HG03469 (cell line): ENCODE data around the gene VIL1.

Experiments
- ATAC-seq: cut with Tn5 transposase; IDR thresholded peaks from one replicate; pipeline ENCODE4 v1.9.1; 2021; ENCODE audit warnings: mild to moderate bottlenecking, moderate library complexity, moderate number of reproducible peaks; ENCODE audit not compliant: unreplicated experiment

The VIL1 gene

DNA sequence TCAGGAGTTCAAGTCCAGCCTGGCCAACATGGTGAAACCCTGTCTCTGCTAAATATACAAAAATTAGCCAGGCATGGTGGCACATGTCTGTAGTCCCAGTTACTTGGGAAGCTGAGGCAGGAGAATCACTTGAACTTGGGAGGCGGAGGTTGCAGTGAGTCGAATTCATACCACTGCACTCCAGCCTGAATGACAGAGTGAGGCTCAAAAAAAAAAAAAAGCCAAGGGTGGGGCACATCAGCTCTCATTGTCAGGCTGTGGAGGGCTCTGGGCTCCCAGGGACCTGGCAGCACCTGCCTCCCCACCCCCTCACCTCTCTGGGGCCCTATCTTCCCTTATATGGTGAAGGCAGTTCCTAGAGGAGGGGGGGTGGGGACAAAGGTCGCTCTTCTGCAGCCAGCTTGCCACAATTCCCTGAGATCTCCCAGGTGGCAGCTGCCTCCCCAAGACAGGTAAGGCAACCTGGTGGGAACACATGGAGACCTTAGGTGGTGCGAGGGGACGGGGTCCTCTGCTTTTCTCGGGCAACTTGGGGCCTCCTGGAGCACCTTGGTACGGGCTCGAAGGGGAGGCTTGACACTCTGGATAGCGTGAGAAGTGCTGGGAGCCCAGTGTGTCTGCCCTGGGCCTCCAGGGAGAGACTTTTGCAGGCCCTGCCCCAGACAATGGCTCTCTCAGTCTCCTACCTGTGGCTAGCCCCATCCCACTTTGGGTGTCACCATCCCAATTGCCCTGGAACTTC, at the start of gene VIL1:
Gene VIL1 (plus strand): TSS at position 407 of the 742 bp plus-strand sequence. CDS start 4,656 bp downstream, outside the sequence.
- no peak for ATAC-seq

DNA sequence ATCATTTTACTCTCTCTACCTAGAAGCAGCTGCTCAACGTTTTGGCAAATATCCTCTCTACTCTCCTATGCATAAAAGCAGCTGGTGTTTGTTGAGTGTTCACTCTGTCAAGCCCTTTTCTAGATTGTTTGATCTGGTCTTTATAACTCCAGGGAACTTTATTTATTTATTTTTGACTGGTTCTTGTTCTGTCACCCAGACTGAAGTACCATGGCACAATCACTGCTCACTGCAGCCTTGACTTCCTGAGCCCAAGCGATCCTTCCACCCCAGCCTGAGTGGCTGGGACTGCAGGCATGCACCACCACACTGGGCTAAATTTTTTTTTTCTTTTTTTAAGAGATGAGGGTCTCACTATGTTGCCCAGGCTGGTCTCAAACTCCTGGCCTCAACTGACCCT, 49.6 kb upstream of the VIL1 start:
- no peak for ATAC-seq

GRCh38 chr2:218370410-218371063, 48.4 kb upstream of the VIL1 start:
- no peak for ATAC-seq

DNA sequence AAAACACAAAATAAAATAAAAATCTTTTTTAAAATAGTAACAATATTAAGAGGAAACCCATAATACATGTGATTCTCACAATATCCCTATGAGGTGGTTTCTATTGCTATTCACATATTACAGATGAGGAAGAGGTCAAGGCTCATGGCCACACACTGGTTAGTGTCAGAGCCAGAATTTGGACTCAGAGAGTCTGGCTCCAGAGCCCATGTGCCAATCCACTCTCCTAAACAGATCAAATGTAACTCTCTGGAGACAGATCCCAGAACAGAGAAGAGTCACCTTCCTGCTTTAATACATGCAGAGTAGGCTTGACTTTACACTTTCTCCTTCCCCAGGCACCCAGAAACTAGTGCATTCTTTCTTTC, 47.0 kb upstream of the VIL1 start:
- ATAC-seq, result no peak

DNA sequence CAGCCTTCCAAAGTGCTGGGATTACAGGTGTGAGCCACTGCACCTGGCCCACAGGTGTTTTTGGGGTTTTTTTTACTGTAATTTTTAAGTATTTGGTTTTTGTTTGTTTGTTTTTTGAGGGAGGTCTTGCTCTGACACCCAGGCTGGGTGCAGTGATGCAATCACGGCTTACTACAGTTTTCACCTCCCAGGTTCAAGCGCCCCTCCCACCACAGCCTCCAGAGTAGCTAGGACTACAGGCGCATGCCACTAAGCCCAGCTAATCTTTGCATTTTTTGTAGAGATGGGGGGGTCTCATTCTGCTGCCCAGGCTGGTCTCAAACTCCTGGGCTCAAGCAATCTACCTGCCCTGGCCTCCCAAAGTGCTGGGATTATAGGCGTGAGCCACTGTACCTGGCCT, 44.1 kb upstream of the VIL1 start:
- no peak for ATAC-seq

- no peak for ATAC-seq
Measured at GRCh38 chr2:218375212-218375611, 43.7 kb upstream of the VIL1 start.

DNA sequence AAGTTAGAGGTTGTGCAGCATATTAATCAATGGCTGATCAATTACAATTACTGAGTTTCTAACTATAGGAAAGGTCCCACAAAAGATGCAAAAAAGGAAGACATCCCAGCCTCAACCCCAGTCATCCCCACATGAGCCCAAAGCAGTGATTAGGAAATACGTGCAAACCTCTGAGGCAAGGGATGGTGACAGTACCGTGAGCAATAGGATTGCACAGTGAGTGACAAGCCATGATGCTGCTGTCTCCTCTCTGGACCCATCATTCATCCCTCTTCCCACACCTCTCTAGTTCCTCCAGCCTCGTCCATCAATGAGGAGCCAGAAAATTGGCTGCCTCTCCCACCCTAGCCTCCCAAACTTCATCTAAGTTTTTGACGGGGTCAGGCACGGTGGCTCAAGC, 40.9 kb upstream of the VIL1 start:
- ATAC-seq, result no peak

DNA sequence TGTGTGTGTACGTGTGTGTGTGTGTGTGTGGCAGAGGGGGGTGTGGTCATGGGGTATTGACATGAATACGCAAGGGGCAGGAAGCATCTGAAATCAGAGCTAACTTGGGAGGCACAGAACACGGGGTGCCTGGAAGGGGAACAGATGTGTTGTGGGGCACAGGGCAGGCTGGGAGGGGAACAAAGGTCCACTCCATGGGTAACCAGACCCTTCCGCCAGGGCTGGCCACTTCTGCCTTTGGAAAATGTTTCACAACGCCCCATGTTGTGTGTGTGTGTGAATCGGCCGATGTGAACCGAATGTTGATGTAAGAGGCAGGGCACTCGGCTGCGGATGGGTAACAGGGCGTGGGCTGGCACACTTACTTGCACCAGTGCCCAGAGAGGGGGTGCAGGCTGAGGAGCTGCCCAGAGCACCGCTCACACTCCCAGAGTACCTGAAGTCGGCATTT, 37.0 kb upstream of the VIL1 start, which contains the start of gene SLC11A1:
Gene SLC11A1 (plus strand): TSS at position 358 of the 451 bp plus-strand sequence. CDS start 96 bp downstream, outside the sequence.
- ATAC-seq, result no peak

DNA sequence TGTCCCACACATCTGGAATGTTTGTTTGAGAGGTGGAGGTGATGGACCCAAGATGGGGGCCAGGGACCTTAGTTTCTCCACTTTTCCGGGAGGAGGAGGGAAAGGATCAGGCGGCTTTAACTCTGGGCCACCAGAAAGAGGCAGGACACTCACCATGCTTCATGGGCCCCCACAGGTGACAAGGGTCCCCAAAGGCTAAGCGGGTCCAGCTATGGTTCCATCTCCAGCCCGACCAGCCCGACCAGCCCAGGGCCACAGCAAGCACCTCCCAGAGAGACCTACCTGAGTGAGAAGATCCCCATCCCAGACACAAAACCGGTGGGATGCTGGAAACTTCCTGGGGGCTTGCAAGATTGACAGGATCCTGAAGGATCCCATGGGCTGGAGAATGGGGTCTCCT, 36.1 kb upstream of the VIL1 start:
- ATAC-seq, result no peak

DNA sequence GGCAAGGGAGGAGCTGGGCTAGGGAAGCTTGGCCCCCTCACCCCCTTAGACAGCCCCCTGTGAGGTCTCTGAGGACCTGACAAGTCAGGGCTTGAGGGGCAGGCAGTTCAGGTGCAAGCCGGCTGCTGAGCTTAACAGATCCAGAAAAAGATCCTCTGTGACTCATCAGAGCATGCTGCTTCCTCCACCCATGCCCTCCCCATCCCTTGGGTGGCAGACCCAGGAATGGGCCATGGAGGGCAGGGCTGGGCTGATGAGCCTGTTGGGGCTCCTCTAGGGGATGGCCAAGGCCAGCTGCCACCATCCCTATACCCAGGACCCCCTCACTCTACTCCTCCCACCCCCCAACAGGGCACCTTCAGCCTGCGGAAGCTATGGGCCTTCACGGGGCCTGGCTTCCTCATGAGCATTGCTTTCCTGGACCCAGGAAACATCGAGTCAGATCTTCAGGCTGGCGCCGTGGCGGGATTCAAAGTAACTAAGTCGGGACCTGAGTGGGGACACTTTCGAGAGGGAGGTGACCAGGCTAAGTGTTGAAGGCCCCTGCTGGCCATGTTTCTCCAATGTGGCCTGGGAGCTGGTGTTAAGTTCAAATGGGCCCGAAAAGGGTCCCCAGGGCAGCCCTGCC, 34.9 kb upstream of the VIL1 start:
- ATAC-seq, result no peak

DNA sequence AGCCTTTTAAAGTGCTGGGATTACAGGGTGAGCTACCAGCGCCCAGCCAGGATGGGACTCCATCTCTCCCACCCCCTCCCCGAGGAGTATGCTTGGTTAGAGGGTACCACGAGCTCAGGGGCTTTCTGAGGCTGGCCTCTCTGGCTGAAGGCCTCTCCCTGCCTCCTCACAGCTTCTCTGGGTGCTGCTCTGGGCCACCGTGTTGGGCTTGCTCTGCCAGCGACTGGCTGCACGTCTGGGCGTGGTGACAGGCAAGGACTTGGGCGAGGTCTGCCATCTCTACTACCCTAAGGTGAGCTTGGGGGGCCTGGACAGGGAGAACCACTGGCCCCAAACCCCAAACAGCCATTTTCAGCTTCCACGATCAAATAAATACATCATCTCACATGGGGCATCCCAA, 33.9 kb upstream of the VIL1 start:
- ATAC-seq, result no peak

DNA sequence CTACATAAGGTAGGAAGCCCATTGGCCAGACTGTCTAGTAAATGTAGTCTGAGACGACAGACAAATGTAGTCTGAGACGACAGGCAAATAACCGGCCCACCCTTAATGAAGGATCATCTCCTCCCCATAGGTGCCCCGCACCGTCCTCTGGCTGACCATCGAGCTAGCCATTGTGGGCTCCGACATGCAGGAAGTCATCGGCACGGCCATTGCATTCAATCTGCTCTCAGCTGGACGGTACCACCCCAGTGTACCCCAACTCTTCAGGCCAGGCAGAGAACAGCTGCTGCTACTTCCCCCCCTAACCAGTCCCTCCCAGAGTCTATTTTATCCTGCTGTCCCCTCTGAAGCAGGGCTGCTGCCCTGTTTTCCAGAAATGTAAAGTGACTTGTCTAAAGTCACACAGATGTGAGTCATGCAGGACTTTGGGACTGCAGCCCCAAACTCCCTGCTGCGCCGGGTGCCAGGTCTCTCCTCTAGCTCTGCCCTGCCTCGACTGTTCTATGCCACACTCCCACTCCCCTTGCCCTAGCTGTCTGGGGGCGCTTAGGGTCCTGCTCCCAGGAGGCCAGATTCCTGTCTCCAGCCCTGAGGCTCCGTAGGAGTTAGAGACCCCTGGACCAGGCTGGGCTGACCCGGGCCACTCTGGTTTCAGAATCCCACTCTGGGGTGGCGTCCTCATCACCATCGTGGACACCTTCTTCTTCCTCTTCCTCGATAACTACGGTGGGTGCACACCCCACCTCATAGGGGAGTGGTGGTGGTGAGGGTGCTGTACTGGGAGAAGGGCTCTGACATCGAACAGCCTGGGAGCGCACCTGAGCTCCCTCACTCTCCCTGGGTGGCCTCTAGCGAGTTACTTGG, 32.2 kb upstream of the VIL1 start:
- ATAC-seq, result no peak

DNA sequence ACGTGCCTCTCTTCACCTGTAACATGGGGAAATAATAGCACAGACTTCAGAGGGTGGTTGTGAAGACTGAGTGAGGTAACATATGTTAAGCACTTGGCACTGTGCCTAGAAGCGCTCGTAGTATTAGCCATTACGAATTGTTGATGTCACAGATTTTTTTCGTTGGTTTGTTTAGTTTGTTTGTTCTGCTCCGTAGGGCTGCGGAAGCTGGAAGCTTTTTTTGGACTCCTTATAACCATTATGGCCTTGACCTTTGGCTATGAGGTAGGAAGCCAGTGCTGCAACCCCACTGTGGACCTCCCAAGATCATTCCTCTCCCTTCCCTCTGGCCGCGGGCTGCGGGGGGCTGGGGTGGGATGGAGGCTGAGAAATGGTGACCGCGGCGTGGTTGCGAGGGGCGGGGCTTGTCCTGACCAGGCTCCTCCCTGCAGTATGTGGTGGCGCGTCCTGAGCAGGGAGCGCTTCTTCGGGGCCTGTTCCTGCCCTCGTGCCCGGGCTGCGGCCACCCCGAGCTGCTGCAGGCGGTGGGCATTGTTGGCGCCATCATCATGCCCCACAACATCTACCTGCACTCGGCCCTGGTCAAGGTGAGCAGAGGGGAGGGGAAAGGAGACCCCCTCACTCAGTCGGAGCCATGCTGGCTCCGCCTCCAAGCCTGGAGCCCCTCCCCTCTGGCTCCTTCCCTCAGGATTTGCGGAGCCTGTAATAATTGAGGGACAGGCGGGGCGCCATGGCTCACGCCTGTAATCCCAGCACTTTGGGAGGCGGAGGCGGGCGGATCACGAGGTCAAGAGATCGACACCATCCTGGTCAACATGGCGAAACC, 31.3 kb upstream of the VIL1 start:
- no peak for ATAC-seq

DNA sequence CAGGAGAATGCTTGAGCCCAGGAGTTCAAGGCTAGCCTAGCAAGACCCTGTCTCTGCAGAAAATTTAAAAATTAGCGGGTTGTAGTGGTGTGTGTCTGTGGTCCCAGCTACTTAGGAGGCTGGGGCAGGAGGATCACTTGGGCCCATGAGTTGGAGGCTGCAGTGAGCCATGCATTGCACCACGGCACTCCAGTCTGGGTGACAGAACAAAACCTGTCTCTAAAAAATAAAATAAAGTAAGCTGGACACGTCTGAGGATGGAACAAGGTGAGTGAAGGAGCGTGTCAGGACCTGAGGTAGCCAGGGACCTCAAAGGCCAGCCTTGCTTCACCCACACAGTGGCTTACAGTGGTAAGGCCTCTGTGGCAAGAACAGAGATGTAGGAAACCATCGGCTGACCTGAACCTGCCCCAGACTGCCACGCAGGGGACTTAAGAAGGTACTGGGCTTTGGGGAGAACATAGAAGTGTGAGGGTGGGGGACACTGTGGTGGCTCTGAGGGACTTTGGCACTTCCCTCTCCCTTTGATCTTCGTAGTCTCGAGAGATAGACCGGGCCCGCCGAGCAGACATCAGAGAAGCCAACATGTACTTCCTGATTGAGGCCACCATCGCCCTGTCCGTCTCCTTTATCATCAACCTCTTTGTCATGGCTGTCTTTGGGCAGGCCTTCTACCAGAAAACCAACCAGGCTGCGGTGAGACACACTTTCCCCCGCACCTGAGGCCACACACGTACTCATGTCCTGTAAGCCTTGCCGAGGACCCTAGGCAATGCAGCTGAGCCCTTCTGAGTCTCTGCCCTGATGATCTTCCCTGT, 29.4 kb upstream of the VIL1 start:
- no peak for ATAC-seq

GRCh38 chr2:218391202-218391601, 27.7 kb upstream of the VIL1 start:
- ATAC-seq, result no peak

- ATAC-seq, result no peak
Measured at GRCh38 chr2:218392459-218392858, 26.5 kb upstream of the VIL1 start.

GRCh38 chr2:218392891-218393462, 25.9 kb upstream of the VIL1 start:
- ATAC-seq, result no peak

DNA sequence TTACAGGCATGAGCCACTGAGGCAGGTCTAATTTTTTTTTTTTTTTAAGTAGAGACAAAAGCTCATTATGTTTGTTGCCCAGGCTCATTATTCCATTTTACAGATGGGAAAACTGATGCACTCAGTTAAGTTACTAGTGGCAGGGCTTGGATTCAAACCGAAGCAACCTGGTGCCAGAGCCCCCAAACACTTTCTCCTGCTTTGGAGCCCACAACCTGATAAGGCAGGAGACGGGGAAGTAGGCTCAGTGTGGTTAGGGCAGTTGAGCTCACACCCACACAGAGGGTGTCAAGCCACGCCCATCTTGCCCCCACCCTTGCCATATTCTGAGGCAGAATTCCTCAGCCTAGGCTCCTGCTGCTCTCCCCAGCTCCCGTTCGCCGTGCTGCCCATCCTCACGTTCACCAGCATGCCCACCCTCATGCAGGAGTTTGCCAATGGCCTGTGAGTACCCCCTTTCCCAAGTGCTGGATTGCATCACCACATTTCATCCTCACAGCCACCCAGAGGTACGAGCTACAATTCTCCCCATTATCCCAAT, 25.1 kb upstream of the VIL1 start:
- no peak for ATAC-seq
